ENCODE measurements around the gene GOSR1.
"Not testable (repeated sequence)": the region's sequence is repeated elsewhere in the genome, so short reads cannot be mapped to it uniquely, and the experiment has no call there.

The GOSR1 gene

GRCh38 chr17:30549181-30549580 is 72.0 kb downstream of the GOSR1 start:
- not testable (repeated sequence) for DNase-seq

- DNase-seq, result no peak
Observed at GRCh38 chr17:30549864-30550511, 72.8 kb downstream of the GOSR1 start.

GRCh38 chr17:30550512-30551273 is 73.5 kb downstream of the GOSR1 start:
- DNase-seq, result no peak

- DNase-seq, result not testable (repeated sequence)
Observed at GRCh38 chr17:30551274-30551995, 74.2 kb downstream of the GOSR1 start.

GRCh38 chr17:30551996-30552339 is 74.8 kb downstream of the GOSR1 start:
- no peak for DNase-seq

GRCh38 chr17:30552994-30553566 is 75.9 kb downstream of the GOSR1 start:
- no peak for DNase-seq

- DNase-seq, result not testable (repeated sequence)
Observed at GRCh38 chr17:30553823-30554440, 76.7 kb downstream of the GOSR1 start.

GRCh38 chr17:30554839-30555751 is 77.9 kb downstream of the GOSR1 start:
- peak; percentile 34 for DNase-seq

GRCh38 chr17:30555942-30556341 is 78.7 kb downstream of the GOSR1 start:
- DNase-seq, result no peak

- no peak for DNase-seq
Observed at GRCh38 chr17:30556374-30557332, 79.4 kb downstream of the GOSR1 start.

- no peak for DNase-seq
Observed at GRCh38 chr17:30557916-30558685, 80.9 kb downstream of the GOSR1 start.

- no peak for DNase-seq
Observed at GRCh38 chr17:30558686-30559545, 81.7 kb downstream of the GOSR1 start.

GRCh38 chr17:30559656-30560055 is 82.4 kb downstream of the GOSR1 start:
- DNase-seq, result no peak

GRCh38 chr17:30560117-30561026 is 83.2 kb downstream of the GOSR1 start:
- not testable (repeated sequence) for DNase-seq

- DNase-seq, result not testable (repeated sequence)
Observed at GRCh38 chr17:30561766-30562165, 84.6 kb downstream of the GOSR1 start.

- not testable (repeated sequence) for DNase-seq
Observed at GRCh38 chr17:30563131-30563904, 86.1 kb downstream of the GOSR1 start.

- not testable (repeated sequence) for DNase-seq
Observed at GRCh38 chr17:30563905-30564390, 86.7 kb downstream of the GOSR1 start.

All from stimulated activated CD8-positive, alpha-beta memory T cell treated with anti-CD3 and anti-CD28 coated beads, Interleukin-4, amount 100 ng/mL, for 48 hours (primary cell).